ENCODE measurements around the gene MDFI. TPM values are rescaled to one million over a fixed set of nuclear protein-coding genes. Genes with fewer than 3 reads are reported as not detected.

MDFI gene
- polyA plus RNA-seq, 1 of the 3 experiments (the other 2 are of a cell fraction), result 7.0 TPM

DNA sequence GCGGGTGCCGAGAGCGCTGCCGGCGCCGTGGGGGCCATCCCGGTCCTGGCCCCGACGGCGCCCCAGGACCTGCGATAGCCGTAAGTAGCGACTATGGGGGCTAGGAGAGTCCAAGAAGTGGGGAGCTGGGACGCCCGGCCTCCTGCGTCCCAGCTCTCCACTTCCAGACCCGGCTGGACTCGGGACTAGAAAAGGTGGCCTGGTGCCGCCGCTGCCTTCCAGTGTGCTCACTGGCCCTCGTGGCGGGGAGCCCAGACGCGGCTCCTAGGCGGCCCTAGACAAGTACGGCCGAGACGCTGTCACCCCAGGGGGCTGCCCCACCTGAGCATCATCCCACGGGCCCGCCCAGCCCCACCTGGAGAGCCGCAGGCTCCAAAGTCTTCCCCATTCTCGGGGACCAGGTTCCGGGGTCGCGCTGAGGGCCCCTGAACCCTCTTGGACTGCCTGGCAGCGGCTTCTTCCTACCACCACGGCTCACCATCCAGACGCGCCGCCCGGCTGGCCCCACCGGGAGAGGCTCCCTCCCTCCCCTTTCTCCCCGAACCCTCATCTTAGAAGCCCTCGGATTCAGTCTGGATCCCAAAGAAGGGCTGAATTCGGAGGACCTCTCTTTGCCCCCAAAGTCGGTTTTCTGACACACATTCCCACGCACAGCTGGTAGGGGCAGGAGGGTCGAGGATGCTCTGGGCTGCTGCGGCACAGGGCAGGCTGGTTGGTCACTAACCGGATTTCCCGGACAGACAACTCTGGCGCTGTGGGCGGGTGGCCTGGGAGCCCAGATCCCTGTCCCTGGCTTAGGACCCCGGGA lies 870 bp upstream of the MDFI start:
- Histone ChIP-seq H3K4me3 (ENCODE audit: low read depth in 2 of 2, low read length in 1 of 2) (peak overlapping the region; percentile 67 to 74), H3K27ac (ENCODE audit: low read depth in 2 of 2, low read length in 1 of 2) (peak overlapping the region in 1 of 2 experiments; percentile 58; a peak in 1 of 4 replicates), H3K4me2 (peak overlapping the region; percentile 92), H3K9me3 (no peaks in the 10 kb centered on the region), H3K36me3 (replicated peaks in 1 of 2; ENCODE audit: control insufficient read depth in 1 of 2, insufficient read depth in 2 of 2, low read length in 1 of 2) (no peaks in the 10 kb centered on the region), H4K20me1 (ENCODE audit: insufficient read depth) (no peaks in the 10 kb centered on the region), H2AFZ (ENCODE audit: low read depth) (peak overlapping the region; percentile 79), H3K79me2 (ENCODE audit: insufficient read depth) (no peaks in the 10 kb centered on the region), H3K9me2 (no peaks in the 10 kb centered on the region), H3K4me1 (ENCODE audit: control insufficient read depth in 1 of 2, insufficient read depth in 2 of 2, low read depth in 1 of 2, low read length in 1 of 2) (peaks cover 0 to 38% of the 10 kb centered on the region in 2 experiments; a peak in 1 of 4 replicates), H3F3A (replicated peaks; ENCODE audit: insufficient read depth) (no peaks in the 10 kb centered on the region), H3K27me3 (ENCODE audit: insufficient read depth) (no peaks in the 10 kb centered on the region), H3K9ac (peak overlapping the region; percentile 33)
- DNase-seq, result peak; percentile 71
- ChIA-PET CTCF (interaction anchor here (0.9 to 1.1 kb wide), 2 partner anchors 35 to 44 kb away, joined by 3 read pairs; no protein-coding TSS in a partner anchor), POLR2A (no interaction called here)
- no peak for TF ChIP-seq EZH2phosphoT487 (IDR thresholded peaks at IDR 0.05; ENCODE audit: borderline replicate concordance, low read depth)
- no peak for TF ChIP-seq NFIC (IDR thresholded peaks at IDR 0.05; ENCODE audit: borderline replicate concordance)
- no peak for TF ChIP-seq YY1 (IDR thresholded peaks at IDR 0.05; ENCODE audit: low read depth)
- no peak for TF ChIP-seq NRF1 (IDR thresholded peaks at IDR 0.05; ENCODE audit: low read depth, low read length)
- TF ChIP-seq JUND (IDR thresholded peaks at IDR 0.05), result no peak
- TF ChIP-seq, protein P1, sequence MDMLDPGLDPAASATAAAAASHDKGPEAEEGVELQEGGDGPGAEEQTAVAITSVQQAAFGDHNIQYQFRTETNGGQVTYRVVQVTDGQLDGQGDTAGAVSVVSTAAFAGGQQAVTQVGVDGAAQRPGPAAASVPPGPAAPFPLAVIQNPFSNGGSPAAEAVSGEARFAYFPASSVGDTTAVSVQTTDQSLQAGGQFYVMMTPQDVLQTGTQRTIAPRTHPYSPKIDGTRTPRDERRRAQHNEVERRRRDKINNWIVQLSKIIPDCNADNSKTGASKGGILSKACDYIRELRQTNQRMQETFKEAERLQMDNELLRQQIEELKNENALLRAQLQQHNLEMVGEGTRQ (IDR thresholded peaks at IDR 0.05; ENCODE audit: borderline replicate concordance, low read depth, low read length), result no peak
- TF ChIP-seq ZBTB33 (IDR thresholded peaks at IDR 0.05; ENCODE audit: borderline replicate concordance, low read depth), result no peak
- TF ChIP-seq FOXJ3 (CRISPR knock-in tag; IDR thresholded peaks at IDR 0.05), result no peak
- TF ChIP-seq TAF1 (IDR thresholded peaks at IDR 0.05; ENCODE audit: borderline replicate concordance, low read depth, low read length), result no peak
- TF ChIP-seq MEF2A (IDR thresholded peaks at IDR 0.05; ENCODE audit: borderline replicate concordance, low read depth), result no peak
- no peak for TF ChIP-seq GATA2 (CRISPR knock-in tag; IDR thresholded peaks at IDR 0.05)
- no peak for TF ChIP-seq FOSL2 (IDR thresholded peaks at IDR 0.05; ENCODE audit: borderline replicate concordance, low read depth)
- 51% methylated on average over 18 of the region's 54 CpGs for WGBS (ENCODE audit: low lambda C conversion rate)

Measured in SK-N-SH (cell line).